SK-N-SH (cell line): Measurements from ENCODE around the gene SCOC. TPM values are rescaled to one million over a fixed set of nuclear protein-coding genes. Genes with fewer than 3 reads are reported as not detected.

ENCODE experiments used
- CTCF ChIA-PET: fragments of 300-600, 350-600 bp; formaldehyde crosslinking; extraction: SDS; loops from one replicate; lab custom pipeline; 2021; lab: Yijun Ruan, JAX
- POLR2A ChIA-PET: fragments of 350-600 bp; sonication (Branson Sonifier 250); formaldehyde crosslinking; extraction: SDS; loops from one replicate; lab custom pipeline; 2020; ENCODE audit warnings: antibody characterized with exemption, inconsistent platforms; lab: Yijun Ruan, JAX
- DNase-seq: peaks from one replicate; pipeline ENCODE4 v3.0.0; 2012
- H2AFZ ChIP-seq: fragments of 200-600 bp; sonication (generic); 2 replicates; pipeline ENCODE4 v1.8.1; 2016; ENCODE audit warnings: antibody characterized with exemption, mild to moderate bottlenecking, low read depth
- H3F3A ChIP-seq: fragments of 200-600 bp; sonication (generic); replicated peaks from 2 replicates; pipeline ENCODE3; 2016; ENCODE audit warnings: antibody characterized with exemption, mild to moderate bottlenecking; ENCODE audit not compliant: insufficient read depth
- H3K27ac ChIP-seq, 2 experiments: fragments of 200-500 bp in 1 of 2; fragments of 200-600 bp in 1 of 2; sonication (Bioruptor generic) in 1 of 2; sonication (generic), shearing (Covaris generic) in 1 of 2; 2 replicates each; pipeline versions ENCODE4 v1.5.1 to v1.6.1; 2014 to 2016; ENCODE audit warnings: low read depth in 2 of 2, inconsistent platforms in 1 of 2, low read length in 1 of 2, mild to moderate bottlenecking in 1 of 2, mixed read lengths in 1 of 2
- H3K27me3 ChIP-seq: fragments of 200-600 bp; sonication (generic), shearing (Covaris generic); 2 replicates; pipeline ENCODE4 v1.6.1; 2016; ENCODE audit warnings: mixed run types; ENCODE audit not compliant: insufficient read depth
- H3K36me3 ChIP-seq, 2 experiments: fragments of 200-500 bp in 1 of 2; fragments of 200-600 bp in 1 of 2; sonication (Bioruptor generic) in 1 of 2; sonication (generic) in 1 of 2; replicated peaks in 1 of 2; 2 replicates each; pipeline versions ENCODE3 to v1.5.1; 2014 to 2016; ENCODE audit warnings: low read length in 1 of 2, mild to moderate bottlenecking in 1 of 2; ENCODE audit not compliant: insufficient read depth in 2 of 2, control insufficient read depth in 1 of 2
- H3K4me1 ChIP-seq, 2 experiments: fragments of 200-500 bp in 1 of 2; fragments of 200-600 bp in 1 of 2; sonication (Bioruptor generic) in 1 of 2; sonication (generic), shearing (Covaris generic) in 1 of 2; 2 replicates each; pipeline versions ENCODE4 v1.5.1 to v1.6.1; 2014 to 2016; ENCODE audit warnings: low read depth in 1 of 2, low read length in 1 of 2, mixed run types in 1 of 2; ENCODE audit not compliant: insufficient read depth in 2 of 2, control insufficient read depth in 1 of 2
- H3K4me2 ChIP-seq: fragments of 200-600 bp; sonication (generic), shearing (Covaris generic); 2 replicates; pipeline ENCODE4 v1.6.1; 2017; ENCODE audit warnings: mixed run types
- H3K4me3 ChIP-seq, 2 experiments: fragments of 200-500 bp in 1 of 2; fragments of 200-600 bp in 1 of 2; sonication (Bioruptor generic) in 1 of 2; sonication (generic), shearing (Covaris generic) in 1 of 2; 2 replicates each; pipeline versions ENCODE4 v1.5.1 to v1.8.1; 2014 to 2016; ENCODE audit warnings: low read depth in 2 of 2, inconsistent platforms in 1 of 2, low read length in 1 of 2, mild to moderate bottlenecking in 1 of 2, mixed read lengths in 1 of 2, moderate library complexity in 1 of 2
- H3K79me2 ChIP-seq: fragments of 200-600 bp; sonication (generic); 2 replicates; pipeline ENCODE4 v1.8.1; 2017; ENCODE audit warnings: mild to moderate bottlenecking; ENCODE audit not compliant: insufficient read depth
- H3K9ac ChIP-seq: fragments of 200-600 bp; sonication (generic); 2 replicates; pipeline ENCODE4 v1.6.1; 2017; ENCODE audit warnings: mixed run types
- H3K9me2 ChIP-seq: fragments of 200-600 bp; sonication (generic); 2 replicates; pipeline ENCODE4 v1.6.1; 2017; ENCODE audit warnings: mixed run types
- H3K9me3 ChIP-seq: fragments of 200-600 bp; sonication (generic); 2 replicates; pipeline ENCODE4 v1.6.1; 2017; ENCODE audit warnings: mixed run types, mild to moderate bottlenecking, moderate library complexity
- H4K20me1 ChIP-seq: fragments of 200-600 bp; sonication (generic); 2 replicates; pipeline ENCODE4 v1.6.1; 2017; ENCODE audit warnings: mild to moderate bottlenecking, mixed run types; ENCODE audit not compliant: insufficient read depth
- ELF1 ChIP-seq: IDR thresholded peaks from 2 replicates; pipeline ENCODE4 v1.4.0; 2012
- EP300 ChIP-seq, 2 experiments: IDR thresholded peaks; 2 replicates each; pipeline versions ENCODE4 v1.4.0 to v1.6.1; 2012; ENCODE audit warnings: borderline replicate concordance in 1 of 2, low read depth in 1 of 2, low read length in 1 of 2
- GABPA ChIP-seq: IDR thresholded peaks from 2 replicates; pipeline ENCODE4 v1.4.0; 2012; ENCODE audit warnings: low read depth, mild to moderate bottlenecking
- JUND ChIP-seq: IDR thresholded peaks from 2 replicates; pipeline ENCODE4 v1.4.0; 2012
- MXI1 ChIP-seq: IDR thresholded peaks from 2 replicates; pipeline ENCODE4 v1.6.1; 2012; ENCODE audit warnings: mild to moderate bottlenecking, low read depth, low read length, improper control_type of control experiment
- NFIC ChIP-seq: IDR thresholded peaks from 2 replicates; pipeline ENCODE4 v1.4.0; 2012; ENCODE audit warnings: borderline replicate concordance
- RAD21 ChIP-seq: IDR thresholded peaks from 2 replicates; pipeline ENCODE4 v1.6.1; 2012; ENCODE audit warnings: mild to moderate bottlenecking, low read length
- RCOR1 ChIP-seq: fragments of 150-350 bp; IDR thresholded peaks from 2 replicates; pipeline ENCODE4 v1.6.1; 2017; ENCODE audit warnings: antibody characterized with exemption, low read length
- RFX5 ChIP-seq: IDR thresholded peaks from 2 replicates; pipeline ENCODE4 v1.6.1; 2012; ENCODE audit warnings: mild to moderate bottlenecking, improper control_type of control experiment, low read length
- RXRA ChIP-seq: IDR thresholded peaks from 2 replicates; pipeline ENCODE4 v1.4.0; 2012; ENCODE audit warnings: low read depth, mild to moderate bottlenecking, borderline replicate concordance
- TEAD4 ChIP-seq: IDR thresholded peaks from 2 replicates; pipeline ENCODE4 v1.4.0; 2012; ENCODE audit warnings: mild to moderate bottlenecking, borderline replicate concordance; ENCODE audit not compliant: insufficient read depth
- YY1 ChIP-seq: IDR thresholded peaks from 2 replicates; pipeline ENCODE4 v1.4.0; 2012; ENCODE audit warnings: low read depth, mild to moderate bottlenecking
- WGBS: methylation state at CpG from one replicate; pipeline ENCODE4 v1.1.6; 2017; ENCODE audit warnings: low lambda C conversion rate; 5-methylcytosine and 5-hydroxymethylcytosine counted together
- polyA plus RNA-seq, 3 experiments: library from polyadenylated mRNA; depleted of rRNA; stranded (reverse); fragments of >200 nt; gene quantifications; 2 replicates each; pipeline ENCODE4 v1.2.3, GENCODE V29; 2012
- TF ChIP-seq, protein P1 (sequence below): fragments of 150-350 bp; IDR thresholded peaks from 2 replicates; pipeline ENCODE4 v1.6.1; 2016; ENCODE audit warnings: mild to moderate bottlenecking, low read depth, low read length
- TF ChIP-seq, protein P2 (sequence below): IDR thresholded peaks from 2 replicates; pipeline ENCODE4 v1.4.0; 2012; ENCODE audit warnings: low read depth
- TF ChIP-seq, protein P3 (sequence below): fragments of 200-600 bp; sonication (generic); IDR thresholded peaks from 2 replicates; pipeline ENCODE4 v1.6.1; 2017; ENCODE audit warnings: antibody characterized with exemption, mild to moderate bottlenecking, moderate library complexity
- TF ChIP-seq, protein P4 (sequence below): fragments of 150-350 bp; IDR thresholded peaks from 2 replicates; pipeline ENCODE4 v1.6.1; 2017; ENCODE audit warnings: antibody characterized with exemption, low read length, low read depth, borderline replicate concordance
- TF ChIP-seq, protein P5 (sequence below): IDR thresholded peaks from 2 replicates; pipeline ENCODE4 v1.6.1; 2012; ENCODE audit warnings: mild to moderate bottlenecking, low read depth, low read length, moderate library complexity
- TF ChIP-seq, protein P6 (sequence below): IDR thresholded peaks from 2 replicates; pipeline ENCODE4 v1.4.0; 2012; ENCODE audit warnings: low read depth, borderline replicate concordance

Gene SCOC
- polyA plus RNA-seq, 1 of the 3 experiments (the other 2 are of a cell fraction): 16.0 TPM

DNA sequence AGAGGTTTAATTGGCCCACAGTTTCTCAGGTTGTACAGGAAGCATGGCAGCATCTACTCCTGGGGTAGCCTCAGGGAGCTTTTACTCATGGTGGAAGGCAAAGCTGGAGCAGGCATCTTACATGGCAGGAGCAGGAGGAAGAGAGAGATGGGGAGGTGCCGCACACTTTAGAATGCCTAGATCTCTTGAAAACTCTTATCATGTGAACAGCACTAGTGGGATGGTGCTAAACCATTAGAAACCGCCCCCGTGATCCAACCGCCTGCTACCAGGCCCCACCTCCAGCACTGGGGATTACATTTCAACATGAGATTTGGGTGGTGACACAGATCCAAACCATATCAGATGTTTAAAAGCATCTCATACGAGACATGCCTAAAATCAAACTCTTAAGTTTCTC is 41.6 kb upstream of the SCOC start:
- Histone ChIP-seq H3K4me1 (no peaks in the 10 kb centered on the region), H3K9me3 (no peaks in the 10 kb centered on the region), H3K9me2 (no peaks in the 10 kb centered on the region), H3K4me2 (no peak overlapping the region), H3K79me2 (no peaks in the 10 kb centered on the region), H3F3A (no peaks in the 10 kb centered on the region), H3K4me3 (no peak overlapping the region), H3K27ac (no peak overlapping the region), H3K27me3 (no peaks in the 10 kb centered on the region), H4K20me1 (no peaks in the 10 kb centered on the region), H3K9ac (no peak overlapping the region), H3K36me3 (no peaks in the 10 kb centered on the region), H2AFZ (no peak overlapping the region)
- 90% methylated on average over 5 of the region's 5 CpGs for WGBS
- ChIA-PET POLR2A (interaction anchor here (0.6 kb wide), 1 partner anchor 13 kb away, joined by 7 read pairs; no protein-coding TSS in a partner anchor), CTCF (interaction anchor here (2.2 to 2.7 kb wide), 2 partner anchors 17 to 28 kb away, joined by 13 to 14 read pairs; no protein-coding TSS in a partner anchor)
- no peak for TF ChIP-seq JUND
- TF ChIP-seq, protein P1, sequence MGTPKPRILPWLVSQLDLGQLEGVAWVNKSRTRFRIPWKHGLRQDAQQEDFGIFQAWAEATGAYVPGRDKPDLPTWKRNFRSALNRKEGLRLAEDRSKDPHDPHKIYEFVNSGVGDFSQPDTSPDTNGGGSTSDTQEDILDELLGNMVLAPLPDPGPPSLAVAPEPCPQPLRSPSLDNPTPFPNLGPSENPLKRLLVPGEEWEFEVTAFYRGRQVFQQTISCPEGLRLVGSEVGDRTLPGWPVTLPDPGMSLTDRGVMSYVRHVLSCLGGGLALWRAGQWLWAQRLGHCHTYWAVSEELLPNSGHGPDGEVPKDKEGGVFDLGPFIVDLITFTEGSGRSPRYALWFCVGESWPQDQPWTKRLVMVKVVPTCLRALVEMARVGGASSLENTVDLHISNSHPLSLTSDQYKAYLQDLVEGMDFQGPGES: no peak
- no peak for TF ChIP-seq RFX5
- TF ChIP-seq RAD21: no peak
- no peak for TF ChIP-seq NFIC
- TF ChIP-seq EP300 (IDR thresholded peaks at IDR 0.05; ENCODE audit: borderline replicate concordance in 1 of 2, low read depth in 1 of 2, low read length in 1 of 2): no peak
- TF ChIP-seq TEAD4: no peak
- TF ChIP-seq, protein P2, sequence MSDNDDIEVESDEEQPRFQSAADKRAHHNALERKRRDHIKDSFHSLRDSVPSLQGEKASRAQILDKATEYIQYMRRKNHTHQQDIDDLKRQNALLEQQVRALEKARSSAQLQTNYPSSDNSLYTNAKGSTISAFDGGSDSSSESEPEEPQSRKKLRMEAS: no peak
- no peak for TF ChIP-seq YY1
- no peak for TF ChIP-seq RXRA
- TF ChIP-seq, protein P3, sequence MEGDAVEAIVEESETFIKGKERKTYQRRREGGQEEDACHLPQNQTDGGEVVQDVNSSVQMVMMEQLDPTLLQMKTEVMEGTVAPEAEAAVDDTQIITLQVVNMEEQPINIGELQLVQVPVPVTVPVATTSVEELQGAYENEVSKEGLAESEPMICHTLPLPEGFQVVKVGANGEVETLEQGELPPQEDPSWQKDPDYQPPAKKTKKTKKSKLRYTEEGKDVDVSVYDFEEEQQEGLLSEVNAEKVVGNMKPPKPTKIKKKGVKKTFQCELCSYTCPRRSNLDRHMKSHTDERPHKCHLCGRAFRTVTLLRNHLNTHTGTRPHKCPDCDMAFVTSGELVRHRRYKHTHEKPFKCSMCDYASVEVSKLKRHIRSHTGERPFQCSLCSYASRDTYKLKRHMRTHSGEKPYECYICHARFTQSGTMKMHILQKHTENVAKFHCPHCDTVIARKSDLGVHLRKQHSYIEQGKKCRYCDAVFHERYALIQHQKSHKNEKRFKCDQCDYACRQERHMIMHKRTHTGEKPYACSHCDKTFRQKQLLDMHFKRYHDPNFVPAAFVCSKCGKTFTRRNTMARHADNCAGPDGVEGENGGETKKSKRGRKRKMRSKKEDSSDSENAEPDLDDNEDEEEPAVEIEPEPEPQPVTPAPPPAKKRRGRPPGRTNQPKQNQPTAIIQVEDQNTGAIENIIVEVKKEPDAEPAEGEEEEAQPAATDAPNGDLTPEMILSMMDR: no peak
- TF ChIP-seq MXI1: no peak
- TF ChIP-seq, protein P4, sequence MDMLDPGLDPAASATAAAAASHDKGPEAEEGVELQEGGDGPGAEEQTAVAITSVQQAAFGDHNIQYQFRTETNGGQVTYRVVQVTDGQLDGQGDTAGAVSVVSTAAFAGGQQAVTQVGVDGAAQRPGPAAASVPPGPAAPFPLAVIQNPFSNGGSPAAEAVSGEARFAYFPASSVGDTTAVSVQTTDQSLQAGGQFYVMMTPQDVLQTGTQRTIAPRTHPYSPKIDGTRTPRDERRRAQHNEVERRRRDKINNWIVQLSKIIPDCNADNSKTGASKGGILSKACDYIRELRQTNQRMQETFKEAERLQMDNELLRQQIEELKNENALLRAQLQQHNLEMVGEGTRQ: no peak
- TF ChIP-seq ELF1: no peak
- TF ChIP-seq, protein P5, sequence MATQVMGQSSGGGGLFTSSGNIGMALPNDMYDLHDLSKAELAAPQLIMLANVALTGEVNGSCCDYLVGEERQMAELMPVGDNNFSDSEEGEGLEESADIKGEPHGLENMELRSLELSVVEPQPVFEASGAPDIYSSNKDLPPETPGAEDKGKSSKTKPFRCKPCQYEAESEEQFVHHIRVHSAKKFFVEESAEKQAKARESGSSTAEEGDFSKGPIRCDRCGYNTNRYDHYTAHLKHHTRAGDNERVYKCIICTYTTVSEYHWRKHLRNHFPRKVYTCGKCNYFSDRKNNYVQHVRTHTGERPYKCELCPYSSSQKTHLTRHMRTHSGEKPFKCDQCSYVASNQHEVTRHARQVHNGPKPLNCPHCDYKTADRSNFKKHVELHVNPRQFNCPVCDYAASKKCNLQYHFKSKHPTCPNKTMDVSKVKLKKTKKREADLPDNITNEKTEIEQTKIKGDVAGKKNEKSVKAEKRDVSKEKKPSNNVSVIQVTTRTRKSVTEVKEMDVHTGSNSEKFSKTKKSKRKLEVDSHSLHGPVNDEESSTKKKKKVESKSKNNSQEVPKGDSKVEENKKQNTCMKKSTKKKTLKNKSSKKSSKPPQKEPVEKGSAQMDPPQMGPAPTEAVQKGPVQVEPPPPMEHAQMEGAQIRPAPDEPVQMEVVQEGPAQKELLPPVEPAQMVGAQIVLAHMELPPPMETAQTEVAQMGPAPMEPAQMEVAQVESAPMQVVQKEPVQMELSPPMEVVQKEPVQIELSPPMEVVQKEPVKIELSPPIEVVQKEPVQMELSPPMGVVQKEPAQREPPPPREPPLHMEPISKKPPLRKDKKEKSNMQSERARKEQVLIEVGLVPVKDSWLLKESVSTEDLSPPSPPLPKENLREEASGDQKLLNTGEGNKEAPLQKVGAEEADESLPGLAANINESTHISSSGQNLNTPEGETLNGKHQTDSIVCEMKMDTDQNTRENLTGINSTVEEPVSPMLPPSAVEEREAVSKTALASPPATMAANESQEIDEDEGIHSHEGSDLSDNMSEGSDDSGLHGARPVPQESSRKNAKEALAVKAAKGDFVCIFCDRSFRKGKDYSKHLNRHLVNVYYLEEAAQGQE: no peak
- TF ChIP-seq, protein P6, sequence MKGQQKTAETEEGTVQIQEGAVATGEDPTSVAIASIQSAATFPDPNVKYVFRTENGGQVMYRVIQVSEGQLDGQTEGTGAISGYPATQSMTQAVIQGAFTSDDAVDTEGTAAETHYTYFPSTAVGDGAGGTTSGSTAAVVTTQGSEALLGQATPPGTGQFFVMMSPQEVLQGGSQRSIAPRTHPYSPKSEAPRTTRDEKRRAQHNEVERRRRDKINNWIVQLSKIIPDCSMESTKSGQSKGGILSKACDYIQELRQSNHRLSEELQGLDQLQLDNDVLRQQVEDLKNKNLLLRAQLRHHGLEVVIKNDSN: no peak
- no peak for TF ChIP-seq GABPA
- TF ChIP-seq RCOR1: no peak
- no peak for DNase-seq
